Measurements from ENCODE around the gene ALPL.

DNA sequence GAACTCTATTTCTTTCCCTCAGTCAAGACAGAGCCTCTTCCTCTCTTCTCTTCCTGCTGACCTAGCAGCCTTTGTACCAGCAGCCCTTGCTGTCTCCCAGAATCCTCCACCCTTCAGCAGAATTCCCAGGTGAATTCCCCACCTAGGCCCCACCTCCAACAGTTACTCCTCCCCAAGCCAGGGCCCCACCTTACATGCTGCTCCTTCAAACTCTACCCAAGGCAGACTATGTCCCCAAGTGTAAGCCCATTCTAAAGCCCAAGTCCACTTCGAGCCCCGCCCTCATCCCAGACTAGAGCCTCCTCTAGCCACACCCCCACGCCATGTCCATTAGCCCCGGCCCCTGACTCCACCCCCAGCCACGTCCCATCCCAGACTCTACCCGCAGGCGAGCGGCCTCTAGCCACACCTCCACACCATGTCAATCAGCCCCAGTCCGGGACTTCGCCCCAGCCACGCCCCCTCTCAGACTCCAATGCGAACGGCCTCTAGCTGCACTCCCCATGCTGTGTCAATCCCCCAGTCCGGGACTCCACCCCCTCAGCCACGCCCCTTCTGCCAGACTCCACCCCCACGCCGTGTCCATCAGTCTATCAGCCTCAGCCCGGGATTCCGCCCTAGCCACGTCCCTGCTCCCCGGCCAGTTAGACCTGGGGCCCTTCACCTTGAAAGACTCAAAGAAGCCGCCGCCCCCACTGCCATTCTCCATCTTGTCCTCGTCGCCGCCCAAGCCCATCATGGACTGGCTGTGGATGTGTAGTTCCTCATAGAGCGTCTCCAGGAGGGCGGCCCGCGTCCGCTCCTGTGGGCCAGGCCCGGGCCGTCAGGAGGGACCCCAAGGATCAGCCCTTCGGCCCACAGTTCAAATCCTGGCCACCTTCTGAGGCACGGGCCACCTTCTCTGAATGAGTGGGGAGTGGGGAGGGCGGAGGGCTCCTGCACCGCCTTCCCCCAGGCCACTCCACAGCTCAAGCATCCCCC is 98.6 kb downstream of the ALPL start:
- TF ChIP-seq, protein P1, sequence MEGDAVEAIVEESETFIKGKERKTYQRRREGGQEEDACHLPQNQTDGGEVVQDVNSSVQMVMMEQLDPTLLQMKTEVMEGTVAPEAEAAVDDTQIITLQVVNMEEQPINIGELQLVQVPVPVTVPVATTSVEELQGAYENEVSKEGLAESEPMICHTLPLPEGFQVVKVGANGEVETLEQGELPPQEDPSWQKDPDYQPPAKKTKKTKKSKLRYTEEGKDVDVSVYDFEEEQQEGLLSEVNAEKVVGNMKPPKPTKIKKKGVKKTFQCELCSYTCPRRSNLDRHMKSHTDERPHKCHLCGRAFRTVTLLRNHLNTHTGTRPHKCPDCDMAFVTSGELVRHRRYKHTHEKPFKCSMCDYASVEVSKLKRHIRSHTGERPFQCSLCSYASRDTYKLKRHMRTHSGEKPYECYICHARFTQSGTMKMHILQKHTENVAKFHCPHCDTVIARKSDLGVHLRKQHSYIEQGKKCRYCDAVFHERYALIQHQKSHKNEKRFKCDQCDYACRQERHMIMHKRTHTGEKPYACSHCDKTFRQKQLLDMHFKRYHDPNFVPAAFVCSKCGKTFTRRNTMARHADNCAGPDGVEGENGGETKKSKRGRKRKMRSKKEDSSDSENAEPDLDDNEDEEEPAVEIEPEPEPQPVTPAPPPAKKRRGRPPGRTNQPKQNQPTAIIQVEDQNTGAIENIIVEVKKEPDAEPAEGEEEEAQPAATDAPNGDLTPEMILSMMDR (IDR thresholded peaks at IDR 0.05), result no peak
- no peak for TF ChIP-seq POLR2AphosphoS5 (IDR thresholded peaks at IDR 0.05)
